AG04449 (cell line): ENCODE results near the gene CYSRT1.

Experiments
- CTCF ChIA-PET: fragments of 350-600 bp; formaldehyde crosslinking; extraction: SDS; loops from one replicate; lab custom pipeline; 2021; ENCODE audit warnings: antibody characterized with exemption; lab: Yijun Ruan, JAX
- POLR2A ChIA-PET: fragments of 400-600, 350-600 bp; formaldehyde crosslinking; extraction: SDS; loops from one replicate; lab custom pipeline; 2020; ENCODE audit warnings: antibody characterized with exemption, inconsistent platforms; lab: Yijun Ruan, JAX
- DNase-seq: peaks from one replicate; pipeline ENCODE4 v3.0.0-alpha.2; 2010; ENCODE audit warnings: low read depth, low spot score
- H3K4me3 ChIP-seq: 2 replicates; pipeline ENCODE4 v1.5.1; 2011; ENCODE audit warnings: low read depth, mild to moderate bottlenecking, control low read depth, low read length
- CTCF ChIP-seq: IDR thresholded peaks from one replicate; pipeline ENCODE4 v1.5.1; 2011; ENCODE audit warnings: mild to moderate bottlenecking, moderate library complexity, low read length, control low read depth, inconsistent platforms; ENCODE audit not compliant: insufficient read depth; ENCODE audit errors: missing control alignments

CYSRT1 gene

GRCh38 chr9:137263506-137263905 is 38.5 kb downstream of the CYSRT1 start:
- ChIA-PET POLR2A (interaction anchor here (1.6 kb wide), 1 partner anchor 14 kb away, joined by 8 read pairs; the partner anchor contains the start of gene TOR4A), CTCF (interaction anchor here (1.5 kb wide), 1 partner anchor 27 kb away, joined by 3 read pairs; no protein-coding TSS in a partner anchor)
- no peak for TF ChIP-seq CTCF
- H3K4me3 ChIP-seq: no peak overlapping the region
- no peak for DNase-seq

GRCh38 chr9:137264067-137264466 is 39.1 kb downstream of the CYSRT1 start:
- no peak overlapping the region for H3K4me3 ChIP-seq
- ChIA-PET POLR2A (interaction anchor here (1.6 kb wide), 1 partner anchor 13 kb away, joined by 8 read pairs; the partner anchor contains the start of gene TOR4A), CTCF (interaction anchor here (0.9 to 1.5 kb wide), 2 partner anchors 10 to 27 kb away, joined by 3 read pairs; no protein-coding TSS in a partner anchor)
- TF ChIP-seq CTCF: no peak
- DNase-seq: no peak

GRCh38 chr9:137265496-137266161 is 40.7 kb downstream of the CYSRT1 start:
- no peak overlapping the region for H3K4me3 ChIP-seq
- CTCF ChIA-PET: interaction anchor here (1.0 to 1.8 kb wide), 5 partner anchors 10 to 269 kb away, joined by 3 to 9 read pairs (median 3); partner anchors contain the start of gene TOR4A
- POLR2A ChIA-PET: interaction anchor here (1.2 to 2.1 kb wide), 3 partner anchors 9 to 25 kb away, joined by 3 to 9 read pairs (median 4); partner anchors contain the start of gene TUBB4B
- DNase-seq: no peak
- no peak for TF ChIP-seq CTCF

GRCh38 chr9:137266162-137266527 is 41.2 kb downstream of the CYSRT1 start:
- POLR2A ChIA-PET: interaction anchor here (2.1 kb wide), 1 partner anchor 26 kb away, joined by 9 read pairs; the partner anchor contains the start of gene TUBB4B
- CTCF ChIA-PET: interaction anchor here (1.0 to 1.8 kb wide), 4 partner anchors 11 to 268 kb away, joined by 3 to 9 read pairs (median 4); partner anchors contain the start of gene TOR4A
- no peak overlapping the region for H3K4me3 ChIP-seq
- TF ChIP-seq CTCF: no peak
- no peak for DNase-seq

GRCh38 chr9:137266585-137267453 is 41.8 kb downstream of the CYSRT1 start:
- CTCF ChIA-PET: interaction anchor here (1.0 to 1.8 kb wide), 3 partner anchors 8 to 30 kb away, joined by 3 to 9 read pairs (median 3); partner anchors contain the start of gene TOR4A
- H3K4me3 ChIP-seq: no peak overlapping the region
- POLR2A ChIA-PET: interaction anchor here (2.1 kb wide), 1 partner anchor 26 kb away, joined by 9 read pairs; the partner anchor contains the start of gene TUBB4B
- no peak for TF ChIP-seq CTCF
- no peak for DNase-seq
